Measurements from ENCODE around the gene SOHLH2.

SOHLH2 gene

DNA sequence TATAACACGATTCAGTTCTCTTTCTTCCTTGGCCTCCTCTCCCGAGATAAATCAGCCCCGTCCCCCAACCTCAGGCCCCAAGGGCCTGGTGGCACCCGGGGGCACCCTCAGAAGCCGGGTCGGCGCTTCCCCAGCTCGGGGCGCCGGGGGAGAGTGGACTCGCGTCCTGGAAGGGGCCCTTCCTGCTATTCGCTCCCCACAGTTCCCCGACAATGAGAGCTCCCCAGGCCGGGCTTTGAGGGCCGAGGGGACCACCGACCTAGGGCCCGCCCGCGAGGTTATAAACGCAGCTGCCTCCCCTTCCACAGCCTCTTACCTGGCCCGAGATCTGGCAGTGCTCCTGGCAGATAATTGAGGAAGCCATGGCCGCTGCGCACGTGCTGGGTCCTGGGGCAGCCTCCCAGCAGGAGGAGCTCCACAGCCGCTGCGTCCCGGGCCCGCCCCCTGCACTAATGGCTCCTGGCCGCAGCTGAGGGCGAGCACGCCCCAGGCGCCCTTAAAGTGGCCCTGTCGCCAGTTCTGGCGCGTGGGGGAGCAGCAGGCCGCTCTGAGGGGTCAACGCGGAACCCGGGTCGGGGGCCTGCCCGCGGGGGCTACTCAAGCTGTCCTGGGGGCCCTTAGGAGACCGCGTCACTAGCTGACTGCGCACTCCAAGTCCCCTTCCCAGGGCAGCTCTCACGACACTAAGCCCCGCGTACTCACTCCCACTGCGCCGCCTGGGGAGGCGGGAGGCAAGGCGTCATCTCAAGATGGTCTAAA lies at the start of gene SOHLH2:
Gene SOHLH2 (minus strand): TSS at position 394 of the 759 bp plus-strand sequence. CDS start 30 bp downstream, at position 364.
- no peak for DNase-seq (ENCODE audit: low read depth)

GRCh38 chr13:36261976-36262375 lies 47.6 kb upstream of the SOHLH2 start:
- DNase-seq (ENCODE audit: low read depth) = no peak

GRCh38 chr13:36261011-36261410 lies 46.7 kb upstream of the SOHLH2 start:
- DNase-seq (ENCODE audit: low read depth) = no peak

DNA sequence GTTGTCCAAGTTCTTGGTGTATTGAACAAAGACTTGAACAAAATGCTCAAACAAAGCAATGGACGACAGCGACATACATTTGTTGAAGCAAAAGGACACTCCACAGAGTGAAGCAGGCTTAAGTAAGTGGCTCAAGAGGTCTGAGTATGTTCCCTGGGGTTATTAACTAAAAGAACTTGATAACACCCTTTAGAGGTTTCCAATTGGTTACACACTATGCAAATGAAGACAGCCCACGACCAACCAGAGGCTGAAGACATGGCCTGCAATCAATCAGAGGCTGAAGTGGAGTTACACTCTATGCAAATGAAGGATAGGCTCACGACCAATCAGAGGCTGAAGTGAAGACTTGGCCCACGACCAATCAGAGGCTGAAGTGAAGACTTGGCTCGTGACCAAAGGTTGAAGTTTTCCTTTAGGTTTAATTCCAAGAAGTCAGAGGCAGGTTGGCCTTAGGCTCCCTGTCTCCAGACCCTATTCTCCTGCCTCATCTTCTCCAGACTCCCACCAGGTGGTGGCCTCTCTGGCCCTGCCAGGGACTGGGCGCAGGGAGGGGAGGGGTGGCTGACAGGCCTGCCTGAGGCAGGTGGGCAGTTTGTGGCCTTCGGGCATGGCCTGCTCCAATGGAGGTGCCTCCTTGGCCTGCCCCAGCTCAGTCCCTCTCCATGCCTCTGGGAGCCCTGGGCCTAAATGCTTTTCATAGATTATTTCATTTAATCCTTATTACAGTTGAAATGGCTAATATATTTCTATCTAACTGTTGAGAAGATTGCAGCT lies 45.2 kb upstream of the SOHLH2 start:
- no peak for DNase-seq (ENCODE audit: low read depth)

DNA sequence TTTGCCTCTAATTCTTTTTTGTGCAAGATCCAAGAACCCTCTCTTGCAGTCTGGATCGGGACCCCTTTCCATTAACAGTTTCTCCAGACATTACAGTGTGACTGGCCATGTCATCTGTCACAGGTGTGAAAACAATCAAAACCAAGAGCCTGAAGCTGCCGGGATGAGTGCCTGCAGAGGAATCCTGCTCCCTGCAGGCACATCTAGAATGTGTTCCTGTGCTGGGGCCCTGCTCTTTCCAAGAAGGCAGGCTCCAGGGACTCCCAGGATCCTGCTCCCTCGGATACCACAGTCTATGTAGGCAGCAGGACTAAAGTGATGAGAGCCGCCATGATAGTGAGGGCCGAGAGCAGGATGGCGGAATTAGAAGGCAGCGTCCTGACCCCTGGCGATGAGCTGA lies 44.5 kb upstream of the SOHLH2 start:
- DNase-seq (ENCODE audit: low read depth) = no peak

DNA sequence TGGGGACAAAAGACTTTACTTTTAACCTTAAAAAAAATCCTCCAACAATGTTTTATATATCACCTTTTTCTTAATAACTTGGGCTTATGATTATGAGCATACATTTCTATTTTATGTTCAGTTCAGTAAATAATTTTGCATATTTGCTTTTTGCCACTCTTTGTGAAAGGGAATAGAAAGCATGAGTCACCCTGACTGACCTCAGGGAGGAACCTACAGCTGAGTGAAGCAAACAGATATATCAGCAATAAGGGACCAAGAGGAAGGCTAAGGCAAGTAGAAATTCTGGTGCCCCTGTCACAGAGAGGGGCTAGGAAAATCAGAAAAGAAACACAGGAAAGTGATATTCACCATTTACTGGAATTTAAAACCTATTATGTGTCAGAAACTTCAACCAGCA lies 37.2 kb upstream of the SOHLH2 start:
- DNase-seq (ENCODE audit: low read depth) = no peak

GRCh38 chr13:36251017-36251416 lies 36.7 kb upstream of the SOHLH2 start:
- no peak for DNase-seq (ENCODE audit: low read depth)

DNA sequence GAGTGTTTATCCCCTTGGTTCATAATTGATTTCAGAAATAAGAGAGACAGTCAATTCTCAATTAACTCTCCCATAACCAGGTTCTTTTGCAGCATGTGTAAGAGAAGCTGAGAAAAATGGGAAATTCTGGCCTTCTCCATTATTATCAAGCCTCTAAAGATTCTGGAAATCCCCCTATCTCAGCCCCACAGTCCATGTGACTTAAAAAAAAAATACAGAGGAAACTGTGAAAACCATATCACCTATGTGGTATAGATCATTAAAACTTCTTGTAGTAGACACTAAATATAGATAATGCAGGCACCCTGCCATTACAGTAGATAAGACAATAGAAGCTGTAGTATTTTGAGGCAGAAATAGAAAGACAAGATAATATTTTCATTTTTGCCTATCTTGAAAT lies 34.3 kb upstream of the SOHLH2 start:
- no peak for DNase-seq (ENCODE audit: low read depth)

DNA sequence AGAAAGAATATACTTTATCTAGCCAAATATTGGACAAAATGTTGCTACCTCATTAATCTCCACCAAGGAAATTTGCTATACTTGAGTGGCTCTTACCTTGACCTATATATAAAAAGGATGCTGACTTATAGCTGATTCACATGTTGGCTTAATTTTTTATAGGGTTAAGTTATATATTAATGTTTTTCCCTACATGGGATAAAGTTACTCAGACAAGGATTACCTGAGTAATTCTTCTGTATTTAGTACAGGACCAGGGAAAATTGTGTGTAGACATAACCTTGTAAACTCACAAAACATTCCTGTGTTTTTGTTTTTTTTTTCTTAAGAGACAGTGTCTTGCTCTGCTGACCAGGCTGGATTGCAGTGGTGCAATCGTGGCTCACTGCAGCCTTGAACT lies 30.6 kb upstream of the SOHLH2 start:
- no peak for DNase-seq (ENCODE audit: low read depth)

- DNase-seq (ENCODE audit: low read depth) = no peak
Observed at GRCh38 chr13:36244073-36244472, 29.7 kb upstream of the SOHLH2 start.

GRCh38 chr13:36242761-36243160 lies 28.4 kb upstream of the SOHLH2 start:
- DNase-seq (ENCODE audit: low read depth) = no peak

DNA sequence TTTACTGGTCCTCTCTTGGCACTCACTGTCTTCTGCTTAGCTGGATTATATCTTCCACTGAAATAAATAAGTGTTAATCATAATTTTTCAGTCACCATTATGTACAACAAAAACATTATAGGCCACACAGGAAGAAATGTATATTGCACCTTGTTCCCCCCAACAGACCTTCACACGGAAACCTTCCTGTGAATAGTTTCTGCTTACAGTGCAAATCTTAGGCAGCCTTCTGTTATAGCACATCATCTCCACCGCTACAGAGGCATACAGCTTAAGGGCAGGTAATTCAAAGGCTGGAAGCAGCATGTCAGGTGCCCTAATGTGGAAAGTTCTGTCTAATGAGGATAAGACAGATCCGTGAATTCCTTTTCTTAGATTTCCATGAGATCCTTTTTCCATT lies 16.9 kb upstream of the SOHLH2 start:
- no peak for DNase-seq (ENCODE audit: low read depth)

DNA sequence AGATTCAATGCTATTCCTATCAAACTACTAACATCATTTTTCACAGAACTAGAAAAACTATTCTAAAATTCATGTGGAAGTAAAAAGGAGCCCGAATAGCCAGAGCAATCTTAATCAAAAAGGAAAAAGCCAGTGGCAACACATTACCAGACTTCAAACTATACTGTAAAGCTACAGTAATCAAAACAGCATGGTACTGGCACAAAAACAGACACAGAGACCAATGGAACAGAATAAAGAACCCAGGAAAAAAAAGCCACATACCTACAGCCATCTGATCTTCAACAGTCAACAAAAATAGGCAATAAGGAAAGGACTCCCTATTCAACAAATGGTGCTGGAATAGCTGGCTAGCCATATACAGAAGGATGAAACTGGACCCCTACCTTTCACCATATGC lies 10.4 kb upstream of the SOHLH2 start:
- DNase-seq (ENCODE audit: low read depth) = no peak

DNA sequence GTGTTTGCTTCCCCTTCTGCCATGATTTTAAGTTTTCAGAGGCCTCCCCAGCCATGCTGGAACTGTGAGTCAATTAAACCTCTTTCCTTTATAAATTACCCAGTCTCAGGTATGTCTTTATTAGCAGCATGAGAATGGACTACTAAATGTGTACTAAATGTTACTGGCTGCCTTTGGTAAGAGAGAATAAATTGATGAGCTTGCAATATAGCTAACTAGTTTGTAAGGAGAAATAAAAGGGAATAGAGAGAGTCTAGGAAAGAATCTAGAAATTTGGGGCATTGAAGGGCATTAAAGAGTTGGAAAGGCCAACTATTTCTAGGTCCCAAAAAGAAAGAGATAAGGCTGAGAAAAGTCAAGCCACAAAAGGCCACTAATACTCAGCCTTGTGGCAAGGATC lies 5.5 kb upstream of the SOHLH2 start:
- no peak for DNase-seq (ENCODE audit: low read depth)

DNA sequence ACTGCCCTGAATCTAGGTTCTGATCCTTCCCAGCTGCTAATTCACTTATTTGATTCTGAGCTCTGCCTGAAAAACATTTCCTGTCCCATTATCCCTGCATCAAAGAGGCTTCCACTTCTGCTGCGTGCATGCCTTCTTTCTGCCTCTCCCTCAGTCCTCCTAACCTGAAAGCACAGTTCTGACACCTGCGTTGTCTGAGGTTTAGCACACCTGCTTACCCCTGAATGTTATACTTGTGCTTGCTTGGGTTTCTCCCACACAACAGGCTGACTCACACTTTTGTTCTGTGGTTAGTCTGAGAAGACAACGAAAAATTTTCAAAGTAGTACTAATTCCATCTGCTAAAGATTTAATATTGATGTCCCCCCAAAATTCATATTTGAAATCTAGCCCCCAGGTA lies 3.1 kb upstream of the SOHLH2 start:
- DNase-seq (ENCODE audit: low read depth) = no peak

DNA sequence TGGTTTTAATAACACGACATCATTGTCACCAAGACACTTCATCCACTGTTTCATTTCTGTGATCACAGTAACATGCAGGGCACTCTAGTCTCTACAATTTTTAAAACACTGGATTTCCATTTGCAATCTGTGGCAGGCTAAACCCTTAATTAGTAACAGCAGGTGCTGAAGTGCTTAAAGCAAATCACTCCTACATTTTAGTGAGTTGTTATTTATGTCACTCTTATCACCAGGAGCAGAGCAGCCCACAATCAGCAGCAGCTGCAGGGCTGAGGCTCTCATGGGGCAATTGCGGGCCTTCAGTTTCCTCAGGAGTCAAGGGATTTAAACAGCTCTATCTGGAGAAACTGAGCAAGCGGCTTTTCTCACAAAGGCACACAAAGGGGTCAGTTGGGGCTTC lies 1.6 kb downstream of the SOHLH2 start:
- DNase-seq (ENCODE audit: low read depth) = no peak

- DNase-seq (ENCODE audit: low read depth) = no peak
Observed at GRCh38 chr13:36211567-36211966, 2.8 kb downstream of the SOHLH2 start.

GRCh38 chr13:36210738-36211137 lies 3.6 kb downstream of the SOHLH2 start:
- no peak for DNase-seq (ENCODE audit: low read depth)

- no peak for DNase-seq (ENCODE audit: low read depth)
Observed at GRCh38 chr13:36207672-36208071, 6.7 kb downstream of the SOHLH2 start.

- no peak for DNase-seq (ENCODE audit: low read depth)
Observed at GRCh38 chr13:36193151-36193855, 21.1 kb downstream of the SOHLH2 start.

GRCh38 chr13:36192166-36192565 lies 22.2 kb downstream of the SOHLH2 start:
- DNase-seq (ENCODE audit: low read depth) = no peak

DNA sequence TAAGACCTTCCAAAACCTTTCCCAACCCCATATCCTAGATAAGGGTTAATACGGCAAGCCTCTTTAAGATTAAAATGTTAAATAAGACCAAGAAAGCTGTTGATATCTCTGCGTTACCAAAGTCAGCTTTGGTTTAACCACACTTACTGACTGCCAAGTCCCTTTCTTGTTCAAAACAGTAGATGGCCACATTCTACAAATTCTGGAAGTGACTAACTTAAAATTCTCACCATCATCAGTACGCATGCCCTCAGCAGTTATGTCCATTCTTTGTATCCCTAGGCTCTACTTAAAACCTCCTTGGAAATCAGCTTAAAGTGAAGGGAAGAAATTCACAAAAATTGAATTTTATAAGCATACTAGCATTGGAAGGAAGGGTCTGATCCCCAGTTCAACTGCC lies 23.6 kb downstream of the SOHLH2 start:
- DNase-seq (ENCODE audit: low read depth) = no peak

DNA sequence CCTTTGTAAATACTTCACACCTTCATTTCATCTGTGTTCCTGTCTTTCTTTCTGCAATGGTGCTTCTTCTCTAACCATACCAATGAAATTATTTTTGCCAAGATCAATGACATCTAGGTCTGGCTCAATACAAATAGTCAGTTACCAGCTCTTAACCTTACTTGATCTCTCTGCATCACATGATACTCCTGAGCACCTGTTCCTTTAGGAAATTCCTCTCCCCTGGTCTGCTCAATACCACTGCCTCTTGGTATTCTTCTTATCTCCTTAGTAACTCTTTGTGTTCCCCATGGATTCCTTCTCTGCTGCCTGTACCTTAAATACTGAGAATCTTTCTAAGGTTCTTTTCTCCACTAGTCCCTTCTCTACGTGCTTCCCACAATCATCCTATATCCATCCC lies 25.9 kb downstream of the SOHLH2 start:
- no peak for DNase-seq (ENCODE audit: low read depth)

All from CMK (cell line).